Duodenal mucosa (tissue), 2 donors: Measurements from ENCODE around the gene MCF2L.

Experiments
- H3K27ac ChIP-seq: one replicate; pipeline ENCODE4 v1.7.0; 2013; ENCODE audit warnings: low read depth, low read length
- H3K27me3 ChIP-seq, 2 donors: one replicate each; pipeline ENCODE4 v1.7.0; 2013; ENCODE audit warnings: low read length in 2 of 2, control low read depth in 1 of 2; ENCODE audit not compliant: insufficient read depth in 2 of 2, control insufficient read depth in 1 of 2
- H3K36me3 ChIP-seq, 2 donors: one replicate each; pipeline ENCODE4 v1.7.0; 2013; ENCODE audit warnings: low read length in 2 of 2, control low read depth in 1 of 2; ENCODE audit not compliant: insufficient read depth in 2 of 2, control insufficient read depth in 1 of 2
- H3K4me1 ChIP-seq, 2 donors: one replicate each; pipeline ENCODE4 v1.7.0; 2013; ENCODE audit warnings: low read length in 2 of 2, control low read depth in 1 of 2; ENCODE audit not compliant: insufficient read depth in 2 of 2, control insufficient read depth in 1 of 2
- H3K4me3 ChIP-seq, 2 donors: one replicate each; pipeline ENCODE4 v1.7.0; 2013; ENCODE audit warnings: low read length in 2 of 2, low read depth in 1 of 2
- H3K9ac ChIP-seq, 2 donors: one replicate each; pipeline ENCODE4 v1.7.0; 2013; ENCODE audit warnings: low read length in 2 of 2, low read depth in 1 of 2
- H3K9me3 ChIP-seq, 2 donors: one replicate each; pipeline ENCODE4 v1.7.0; 2013; ENCODE audit warnings: low read length in 2 of 2, control low read depth in 1 of 2; ENCODE audit not compliant: control insufficient read depth in 1 of 2

The MCF2L gene

DNA sequence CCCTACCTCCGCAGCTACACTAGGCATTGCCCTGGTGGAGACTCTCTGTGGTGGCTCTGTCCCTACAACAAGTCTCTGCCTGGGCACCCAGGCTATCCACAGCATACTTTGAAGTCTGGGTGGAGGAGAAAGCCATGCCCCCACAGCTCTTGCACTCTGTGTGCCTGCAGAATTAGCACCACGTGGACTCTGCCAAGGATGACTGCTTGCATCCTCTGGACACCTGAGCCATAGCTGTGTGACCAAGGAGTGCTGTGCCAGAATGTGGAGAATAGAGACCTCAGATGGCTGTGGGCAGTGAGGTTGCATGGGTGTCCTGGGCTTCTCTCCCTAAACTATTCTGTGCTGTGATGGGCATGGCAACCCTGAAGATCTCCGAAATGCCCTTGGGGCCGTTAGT lies 21.2 kb upstream of the MCF2L start:
- H3K36me3 ChIP-seq = no peaks in the 10 kb centered on the region
- no peak overlapping the region for H3K9ac ChIP-seq
- no peak overlapping the region for H3K4me3 ChIP-seq
- no peaks in the 10 kb centered on the region for H3K9me3 ChIP-seq
- H3K27ac ChIP-seq = no peak overlapping the region
- H3K4me1 ChIP-seq = peaks cover 0 to 3% of the 10 kb centered on the region in 2 donors
- H3K27me3 ChIP-seq = peaks cover 4 to 6% of the 10 kb centered on the region in 2 donors

DNA sequence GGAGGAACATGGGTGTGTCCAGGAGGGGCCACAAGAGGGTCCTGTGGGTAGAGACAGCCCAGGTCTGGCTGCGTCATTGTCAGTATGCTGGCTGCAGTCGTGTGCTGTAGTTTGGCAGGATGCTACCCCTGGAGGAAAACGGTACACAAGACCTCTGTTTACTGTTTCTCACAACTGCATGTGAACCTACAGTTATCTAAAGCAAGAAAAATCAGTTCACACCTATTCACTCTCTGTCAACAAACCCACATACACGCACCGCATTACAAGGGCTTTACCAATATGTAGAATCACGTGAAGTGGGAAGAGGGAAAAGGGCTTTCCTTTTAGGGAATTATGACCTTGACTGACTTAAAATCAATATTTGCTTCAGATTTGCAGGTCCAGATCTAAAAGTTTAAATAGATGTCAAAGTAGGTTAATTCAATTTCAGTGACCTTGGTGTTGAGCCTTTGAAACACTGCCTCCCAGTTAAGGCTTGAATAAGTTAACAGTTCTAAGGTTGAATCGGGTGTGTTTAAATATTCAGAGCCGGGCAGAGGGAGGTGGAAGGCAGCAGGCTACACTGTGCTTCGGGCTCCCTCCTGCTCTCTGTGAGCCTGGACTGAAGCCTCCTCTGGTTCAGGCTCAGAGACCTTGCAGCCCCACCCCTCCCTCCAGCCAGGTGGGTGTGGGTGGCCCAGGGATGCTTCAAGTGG lies 17.2 kb upstream of the MCF2L start:
- no peaks in the 10 kb centered on the region for H3K4me1 ChIP-seq
- H3K36me3 ChIP-seq = no peaks in the 10 kb centered on the region
- no peaks in the 10 kb centered on the region for H3K9me3 ChIP-seq
- no peak overlapping the region for H3K9ac ChIP-seq
- H3K27ac ChIP-seq = no peak overlapping the region
- H3K4me3 ChIP-seq = no peak overlapping the region
- H3K27me3 ChIP-seq = peaks cover 3 to 4% of the 10 kb centered on the region in 2 donors

DNA sequence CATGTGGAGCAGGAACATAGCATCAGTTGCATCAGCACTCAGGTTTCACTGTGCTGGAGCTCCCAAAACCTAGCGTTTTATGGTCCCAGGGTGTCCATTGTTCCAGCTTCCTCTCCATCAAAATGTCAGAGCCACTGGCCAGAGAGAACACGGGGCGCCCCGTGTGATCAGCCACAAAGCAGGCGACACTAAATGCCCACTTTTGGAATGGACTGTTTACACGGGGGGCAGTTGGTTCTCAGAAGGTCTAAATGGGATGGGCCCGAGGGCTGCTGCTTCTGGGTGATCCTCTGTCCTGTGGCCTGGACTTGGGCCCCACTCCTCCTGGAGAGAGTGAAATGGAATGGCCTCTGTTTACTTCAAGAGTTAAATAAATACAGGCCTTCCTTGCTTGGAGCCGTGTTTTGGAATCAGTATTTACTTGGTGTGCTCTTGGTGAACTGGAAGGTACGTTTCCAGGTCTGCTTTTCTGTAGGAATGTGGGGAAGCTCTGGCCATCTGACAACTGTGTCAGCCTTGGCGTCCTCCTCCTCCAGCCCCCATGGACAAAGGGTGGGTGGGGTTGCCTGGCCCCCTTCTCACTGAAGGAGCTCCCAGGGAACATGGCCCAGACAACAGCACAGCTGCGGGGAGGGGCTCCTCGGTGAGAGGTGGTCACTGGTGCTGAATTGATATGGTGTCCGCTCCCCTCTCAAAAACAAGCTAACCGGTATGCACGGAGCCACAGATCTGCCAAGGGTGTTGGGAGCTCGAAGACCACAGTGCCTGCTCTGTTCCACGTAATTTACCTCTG lies 16.1 kb upstream of the MCF2L start:
- H3K9me3 ChIP-seq = no peaks in the 10 kb centered on the region

DNA sequence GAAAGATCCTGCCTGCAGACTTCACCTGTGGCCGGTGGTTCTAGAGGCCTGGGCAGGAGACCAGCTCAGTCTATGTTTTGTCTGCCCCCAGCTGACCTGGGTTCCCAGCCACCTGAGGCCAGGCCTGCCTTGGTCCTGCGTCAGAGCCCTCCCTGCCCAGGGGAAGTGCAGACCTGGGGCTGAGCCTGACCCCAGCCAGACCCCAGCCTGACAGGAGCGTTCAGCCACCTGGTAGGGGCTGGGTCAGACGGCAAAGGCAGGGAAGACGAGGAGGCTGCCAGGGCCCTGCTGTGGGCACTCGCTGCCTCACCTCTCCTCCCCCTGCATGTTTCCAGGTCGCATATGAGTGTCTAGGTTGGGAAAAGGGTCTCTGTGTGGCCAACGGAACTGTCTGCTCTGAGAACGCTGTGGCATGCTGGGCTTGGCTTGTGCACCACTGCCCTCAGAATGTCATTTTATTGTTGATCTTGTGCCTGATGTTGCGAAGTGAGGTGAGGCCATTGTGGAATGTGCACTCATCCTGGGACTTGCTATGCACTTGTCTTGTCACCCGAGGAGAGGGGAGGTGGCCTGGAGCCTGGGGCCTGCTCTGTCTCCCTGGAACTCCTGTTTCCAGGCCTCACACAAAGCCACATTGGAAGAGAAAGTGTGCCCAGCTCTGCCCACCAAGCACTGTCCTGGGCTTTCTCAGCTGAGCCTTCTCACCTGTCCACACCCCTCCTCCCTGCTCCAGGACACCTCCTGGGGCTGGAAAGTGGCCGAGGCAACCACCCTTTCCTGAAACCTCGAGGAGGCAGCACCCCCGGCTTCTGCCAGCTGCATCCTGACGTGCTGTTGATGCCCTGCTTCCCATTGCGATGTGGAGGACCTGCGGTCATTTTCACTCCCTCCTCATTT lies 15.2 kb upstream of the MCF2L start:
- Histone ChIP-seq H3K9me3 (no peaks in the 10 kb centered on the region), H3K36me3 (no peaks in the 10 kb centered on the region), H3K9ac (no peak overlapping the region), H3K27ac (no peak overlapping the region), H3K4me3 (no peak overlapping the region), H3K27me3 (peaks cover 3 to 4% of the 10 kb centered on the region in 2 donors), H3K4me1 (no peaks in the 10 kb centered on the region)

More for the DNA sequence above, 16.1 kb upstream of the MCF2L start:
- no peaks in the 10 kb centered on the region for H3K4me1 ChIP-seq
- H3K27ac ChIP-seq = no peak overlapping the region
- no peak overlapping the region for H3K4me3 ChIP-seq
- H3K27me3 ChIP-seq = peaks cover 3 to 4% of the 10 kb centered on the region in 2 donors
- no peak overlapping the region for H3K9ac ChIP-seq
- no peaks in the 10 kb centered on the region for H3K36me3 ChIP-seq

DNA sequence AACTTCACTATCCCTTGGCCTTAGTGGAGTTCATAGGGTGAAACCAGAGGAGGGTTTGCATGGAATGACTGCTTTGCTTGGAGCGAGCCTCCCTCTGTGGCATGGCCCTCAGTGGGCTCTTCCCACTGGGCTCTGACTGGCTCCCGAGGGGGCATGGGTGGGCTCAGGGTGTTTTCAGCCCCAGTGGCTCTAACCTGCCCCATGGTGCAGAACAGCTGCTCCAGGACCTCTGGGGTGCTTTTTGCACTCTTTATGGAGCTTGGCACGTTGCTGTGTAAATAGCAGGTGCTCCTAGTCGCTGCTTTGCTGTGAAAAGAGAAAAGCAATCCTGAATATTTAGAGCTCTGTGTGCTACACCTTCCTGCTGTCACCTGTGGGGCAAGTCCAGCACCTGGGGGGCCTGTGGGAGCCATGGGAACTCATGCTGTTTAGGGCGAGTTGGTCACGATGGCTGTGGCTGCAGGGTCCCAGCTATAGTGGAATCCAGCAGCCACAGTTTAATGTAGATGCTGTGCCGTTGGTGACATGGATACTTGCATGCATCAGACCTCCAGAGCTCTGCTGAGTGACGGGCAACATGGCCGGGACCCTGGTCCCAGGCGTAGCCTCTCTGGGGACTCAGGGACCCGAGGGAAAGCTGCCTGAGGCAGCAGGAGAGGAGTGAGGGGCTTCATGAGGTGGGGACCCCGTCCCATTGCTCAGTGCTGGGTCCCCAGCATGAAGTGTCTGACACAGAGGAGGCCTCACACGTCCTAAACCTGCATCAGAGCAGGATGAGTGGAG lies 14.3 kb upstream of the MCF2L start:
- H3K27ac ChIP-seq = no peak overlapping the region
- no peaks in the 10 kb centered on the region for H3K9me3 ChIP-seq
- H3K9ac ChIP-seq = no peak overlapping the region
- no peaks in the 10 kb centered on the region for H3K36me3 ChIP-seq
- no peak overlapping the region for H3K4me3 ChIP-seq
- H3K4me1 ChIP-seq = no peaks in the 10 kb centered on the region
- peaks cover 3 to 4% of the 10 kb centered on the region in 2 donors for H3K27me3 ChIP-seq

DNA sequence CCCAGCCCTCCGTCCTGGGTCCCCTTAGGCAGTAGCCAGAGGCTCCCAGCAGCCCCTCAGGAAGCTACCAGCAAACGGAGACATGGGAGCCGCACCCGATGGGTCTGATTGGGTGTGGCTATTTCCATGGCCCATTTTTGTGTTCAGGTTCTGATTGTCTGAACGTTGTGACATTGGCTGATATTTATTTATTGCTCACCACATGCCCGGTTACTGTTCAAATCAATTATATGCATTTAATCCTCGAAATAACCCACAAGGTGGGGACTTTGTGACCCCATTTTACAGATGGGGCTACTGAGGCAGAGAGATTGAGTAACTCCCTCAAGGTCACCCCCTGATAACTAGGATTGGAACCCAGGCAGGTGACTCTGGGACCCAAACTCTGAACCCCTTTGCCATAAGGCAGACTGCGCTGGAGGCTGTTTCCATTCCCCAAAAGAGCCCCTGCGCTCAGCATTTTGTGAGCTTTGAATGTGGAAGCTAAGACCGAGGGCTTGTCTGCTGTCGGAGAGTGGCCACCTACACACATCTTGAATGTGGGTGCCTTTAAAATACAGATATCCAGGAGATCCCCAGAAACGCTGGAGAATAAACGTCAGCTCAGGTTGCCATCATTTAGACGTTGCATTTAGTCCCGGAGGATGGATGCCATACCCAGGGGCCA lies 13.6 kb upstream of the MCF2L start:
- no peaks in the 10 kb centered on the region for H3K9me3 ChIP-seq
- no peak overlapping the region for H3K9ac ChIP-seq
- H3K36me3 ChIP-seq = no peaks in the 10 kb centered on the region
- H3K4me1 ChIP-seq = no peaks in the 10 kb centered on the region
- H3K4me3 ChIP-seq = no peak overlapping the region
- no peak overlapping the region for H3K27ac ChIP-seq
- peaks cover 0 to 3% of the 10 kb centered on the region in 2 donors for H3K27me3 ChIP-seq

DNA sequence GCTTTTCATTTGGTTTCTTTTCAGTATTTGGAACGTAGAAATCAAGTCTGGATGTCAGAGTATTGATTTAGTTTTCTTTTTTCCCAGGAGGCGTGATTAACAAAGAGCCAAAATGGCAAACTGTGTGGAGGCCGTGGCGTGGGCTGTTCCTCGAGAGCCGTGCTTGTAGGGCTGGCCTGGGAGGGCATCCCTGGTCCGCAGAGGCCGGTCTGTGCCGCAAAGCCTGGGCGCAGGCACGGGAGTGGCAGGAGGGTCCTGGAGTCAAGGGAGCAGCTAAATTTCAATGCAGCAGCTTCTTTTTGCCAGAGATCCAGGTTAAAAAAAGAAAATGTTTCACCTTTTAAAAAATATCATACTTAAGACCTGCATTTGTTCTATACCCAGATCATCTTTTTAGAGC lies 13.1 kb upstream of the MCF2L start:
- Histone ChIP-seq H3K9ac (no peak overlapping the region), H3K27ac (no peak overlapping the region), H3K4me1 (no peaks in the 10 kb centered on the region), H3K36me3 (no peaks in the 10 kb centered on the region), H3K9me3 (no peaks in the 10 kb centered on the region), H3K4me3 (no peak overlapping the region), H3K27me3 (peaks cover 0 to under 1% of the 10 kb centered on the region in 2 donors)

DNA sequence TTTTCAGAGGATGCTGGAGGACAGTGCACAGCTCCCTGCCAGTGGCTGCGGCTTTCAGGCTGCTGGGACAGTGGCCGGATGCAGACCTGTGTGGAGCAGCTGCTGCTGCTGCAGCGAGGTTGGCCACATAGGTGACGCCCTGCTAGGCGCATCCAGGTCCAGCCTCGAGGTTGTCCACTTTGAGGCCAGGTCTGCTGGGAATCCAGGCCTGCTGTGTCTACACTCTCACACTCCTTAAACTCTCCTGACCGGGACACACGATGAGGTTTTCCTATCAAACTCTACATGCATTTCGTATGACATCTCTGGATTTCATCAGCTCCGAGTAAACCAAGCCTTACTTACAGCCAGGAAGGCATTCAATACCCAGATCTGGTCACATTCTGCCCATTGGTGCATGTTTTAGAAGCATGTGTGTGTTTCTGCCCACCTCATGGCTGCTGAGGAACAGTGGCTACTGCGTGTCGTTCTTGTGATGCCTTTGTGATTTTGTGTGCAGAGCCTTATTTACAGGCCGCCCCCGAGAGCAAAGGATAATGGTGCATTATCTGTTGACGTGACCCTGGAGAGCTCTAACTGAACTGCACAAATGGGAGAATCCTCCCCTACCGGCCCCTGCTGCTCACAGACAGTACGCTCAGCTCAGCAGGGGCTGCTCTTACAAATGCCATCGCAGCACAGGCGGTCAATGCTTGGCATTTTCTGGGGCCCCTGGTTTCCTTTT lies 12.3 kb upstream of the MCF2L start:
- Histone ChIP-seq H3K9ac (no peak overlapping the region), H3K36me3 (no peaks in the 10 kb centered on the region), H3K27ac (no peak overlapping the region), H3K9me3 (no peaks in the 10 kb centered on the region), H3K27me3 (no peaks in the 10 kb centered on the region), H3K4me1 (no peaks in the 10 kb centered on the region), H3K4me3 (no peak overlapping the region)

DNA sequence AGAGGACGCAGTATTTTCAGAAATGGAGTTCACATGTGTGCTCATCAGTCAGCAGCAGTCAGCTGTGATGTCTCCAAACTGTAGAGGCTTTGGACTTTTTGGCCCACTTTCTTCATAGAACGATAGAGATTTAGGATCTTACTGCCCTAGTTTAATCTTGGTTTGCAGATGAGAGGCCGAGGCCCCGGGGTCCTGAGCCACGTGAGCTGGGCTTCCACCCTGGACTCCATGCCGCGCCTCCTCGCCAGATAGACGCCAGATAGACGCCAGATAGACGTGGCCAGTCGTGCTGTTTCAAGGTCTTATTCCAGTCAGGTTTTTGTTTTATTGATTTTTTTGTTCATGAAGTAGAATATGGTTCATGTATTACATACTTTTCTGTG lies 11.7 kb upstream of the MCF2L start:
- Histone ChIP-seq H3K36me3 (no peaks in the 10 kb centered on the region), H3K4me3 (no peak overlapping the region), H3K9ac (no peak overlapping the region), H3K4me1 (no peaks in the 10 kb centered on the region), H3K9me3 (no peaks in the 10 kb centered on the region), H3K27me3 (no peaks in the 10 kb centered on the region), H3K27ac (no peak overlapping the region)
